Measurements from ENCODE around the gene ITGA5.
"Not testable (repeated sequence)": the region's sequence is repeated elsewhere in the genome, so short reads cannot be mapped to it uniquely, and the experiment has no call there.

The ITGA5 gene

GRCh38 chr12:54357506-54358190 lies 61.4 kb downstream of the ITGA5 start:
- in situ Hi-C loops (cut with MboI; ENCODE audit: low sequenced_read_pairs, unreplicated experiment), result no loop called here
- no peak for DNase-seq (ENCODE audit: low spot score)
- TF ChIP-seq CTCF (IDR thresholded peaks at IDR 0.05; ENCODE audit: borderline replicate concordance, control extremely low read depth, extremely low read depth, insufficient read depth, missing control alignments), result no peak

- in situ Hi-C loops (cut with MboI; ENCODE audit: low sequenced_read_pairs, unreplicated experiment), result no loop called here
- no peak for TF ChIP-seq CTCF (IDR thresholded peaks at IDR 0.05; ENCODE audit: borderline replicate concordance, control extremely low read depth, extremely low read depth, insufficient read depth, missing control alignments)
- no peak for DNase-seq (ENCODE audit: low spot score)
These were observed 62.1 kb downstream of the ITGA5 start for GRCh38 chr12:54356951-54357356.

GRCh38 chr12:54356228-54356627 lies 62.8 kb downstream of the ITGA5 start:
- no peak for DNase-seq (ENCODE audit: low spot score)
- in situ Hi-C loops (cut with MboI; ENCODE audit: low sequenced_read_pairs, unreplicated experiment), result no loop called here
- TF ChIP-seq CTCF (IDR thresholded peaks at IDR 0.05; ENCODE audit: borderline replicate concordance, control extremely low read depth, extremely low read depth, insufficient read depth, missing control alignments), result no peak

GRCh38 chr12:54355104-54355815 lies 63.8 kb downstream of the ITGA5 start:
- in situ Hi-C loops (cut with MboI; ENCODE audit: low sequenced_read_pairs, unreplicated experiment), result no loop called here
- TF ChIP-seq CTCF (IDR thresholded peaks at IDR 0.05; ENCODE audit: borderline replicate concordance, control extremely low read depth, extremely low read depth, insufficient read depth, missing control alignments), result no peak
- no peak for DNase-seq (ENCODE audit: low spot score)

- in situ Hi-C loops (cut with MboI; ENCODE audit: low sequenced_read_pairs, unreplicated experiment); DNase-seq (ENCODE audit: low spot score): not testable (repeated sequence)
These were observed 64.8 kb downstream of the ITGA5 start for GRCh38 chr12:54354271-54354670.

- no peak for TF ChIP-seq CTCF (IDR thresholded peaks at IDR 0.05; ENCODE audit: borderline replicate concordance, control extremely low read depth, extremely low read depth, insufficient read depth, missing control alignments)
- DNase-seq (ENCODE audit: low spot score), result no peak
- in situ Hi-C loops (cut with MboI; ENCODE audit: low sequenced_read_pairs, unreplicated experiment), result no loop called here
These were observed 65.9 kb downstream of the ITGA5 start for GRCh38 chr12:54352891-54353874.
